HG03439 (cell line): ENCODE measurements around the gene FYN.

Experiments used
- ATAC-seq: cut with Tn5 transposase; IDR thresholded peaks from one replicate; pipeline ENCODE4 v1.9.1; 2021; ENCODE audit warnings: mild to moderate bottlenecking, moderate library complexity; ENCODE audit not compliant: unreplicated experiment

Gene FYN

DNA sequence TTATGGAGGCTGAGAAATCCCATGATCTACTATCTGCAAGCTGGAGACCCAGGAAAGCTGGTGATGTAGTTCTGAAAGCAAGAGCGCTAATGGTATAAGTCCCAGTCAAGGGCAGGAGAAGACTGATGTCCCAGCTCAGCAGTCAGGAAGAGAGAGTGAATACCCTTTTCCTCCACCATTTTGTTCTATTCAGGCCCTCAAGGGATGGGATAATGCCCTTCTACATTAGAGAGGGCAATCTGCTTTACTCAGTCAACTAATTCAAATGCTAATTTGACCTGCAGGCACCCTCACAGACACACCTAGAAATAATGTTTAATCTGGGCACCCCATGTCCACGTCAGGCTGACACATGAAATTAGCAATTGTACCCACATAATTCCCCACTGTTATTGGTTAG, 10.8 kb upstream of the FYN start:
- no peak for ATAC-seq

DNA sequence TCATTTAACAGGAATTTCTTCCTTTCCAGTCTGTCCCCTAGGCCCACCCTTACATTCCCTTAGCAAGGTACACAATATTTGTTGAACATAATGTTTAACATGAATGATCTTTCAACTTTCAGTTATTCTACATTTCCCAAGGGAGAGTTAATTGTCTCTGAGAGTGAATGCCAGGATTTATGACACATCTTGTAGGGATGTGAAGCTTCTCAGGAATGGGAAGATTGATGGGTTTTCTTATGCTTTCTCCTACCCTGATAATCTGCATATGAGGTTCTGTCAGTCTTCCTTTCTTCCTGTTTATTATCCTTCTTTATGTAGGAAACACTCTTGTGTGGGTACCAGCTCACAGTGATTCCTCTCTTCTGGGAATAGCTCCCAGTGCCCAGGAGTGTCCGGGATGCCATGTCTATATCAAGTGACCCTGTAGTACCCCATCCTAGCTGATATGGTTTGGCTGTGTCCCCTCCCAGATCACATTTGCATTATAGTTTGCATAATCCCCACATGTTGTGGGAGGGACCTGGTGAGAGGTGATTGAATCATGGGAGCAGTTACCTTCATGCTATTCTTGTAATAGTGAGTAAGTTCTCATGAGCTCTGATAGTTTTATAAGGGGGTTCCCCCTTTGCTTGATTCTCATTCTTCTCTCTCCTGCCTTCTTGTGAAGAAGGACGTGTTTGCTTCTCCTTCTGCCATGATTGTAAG, 7.1 kb upstream of the FYN start:
- no peak for ATAC-seq

DNA sequence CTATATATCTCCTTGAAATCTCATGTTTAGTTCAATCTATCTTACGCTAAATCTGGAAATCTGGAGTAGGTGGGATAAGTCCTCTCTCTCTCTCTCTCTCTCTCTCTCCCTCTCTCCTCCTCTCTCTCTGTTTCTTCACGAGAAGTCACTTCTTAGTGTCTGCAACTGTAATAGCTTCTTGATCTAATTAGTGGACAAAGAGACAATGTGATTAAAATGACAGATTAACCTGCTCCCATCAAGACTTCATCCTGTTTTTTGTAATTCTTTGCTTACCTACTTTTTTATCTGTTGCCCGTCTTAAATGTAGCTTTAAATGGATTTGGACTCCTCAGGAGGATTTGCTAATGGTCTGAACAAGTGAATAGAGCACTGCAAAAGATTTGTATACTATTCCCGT, 2.5 kb upstream of the FYN start:
- no peak for ATAC-seq

DNA sequence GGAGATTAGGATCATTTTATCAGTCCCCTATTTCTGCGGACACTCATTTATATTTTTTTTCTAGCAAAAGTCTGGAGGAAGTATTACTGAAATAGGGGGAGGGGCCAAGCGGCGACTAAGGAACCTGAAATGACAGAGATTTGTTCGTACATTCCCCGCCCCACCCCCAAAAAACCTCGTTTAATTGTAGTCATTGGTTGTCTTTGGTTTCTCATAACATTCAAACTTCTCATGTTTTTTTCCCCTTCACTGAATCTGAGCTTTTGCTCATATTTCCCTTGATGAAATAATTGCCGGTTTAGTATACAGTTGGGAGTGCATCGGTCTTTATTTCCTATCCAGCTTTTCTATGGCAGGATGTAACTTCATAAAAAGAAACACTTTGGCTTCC, 768 bp upstream of the FYN start:
- no peak for ATAC-seq

DNA sequence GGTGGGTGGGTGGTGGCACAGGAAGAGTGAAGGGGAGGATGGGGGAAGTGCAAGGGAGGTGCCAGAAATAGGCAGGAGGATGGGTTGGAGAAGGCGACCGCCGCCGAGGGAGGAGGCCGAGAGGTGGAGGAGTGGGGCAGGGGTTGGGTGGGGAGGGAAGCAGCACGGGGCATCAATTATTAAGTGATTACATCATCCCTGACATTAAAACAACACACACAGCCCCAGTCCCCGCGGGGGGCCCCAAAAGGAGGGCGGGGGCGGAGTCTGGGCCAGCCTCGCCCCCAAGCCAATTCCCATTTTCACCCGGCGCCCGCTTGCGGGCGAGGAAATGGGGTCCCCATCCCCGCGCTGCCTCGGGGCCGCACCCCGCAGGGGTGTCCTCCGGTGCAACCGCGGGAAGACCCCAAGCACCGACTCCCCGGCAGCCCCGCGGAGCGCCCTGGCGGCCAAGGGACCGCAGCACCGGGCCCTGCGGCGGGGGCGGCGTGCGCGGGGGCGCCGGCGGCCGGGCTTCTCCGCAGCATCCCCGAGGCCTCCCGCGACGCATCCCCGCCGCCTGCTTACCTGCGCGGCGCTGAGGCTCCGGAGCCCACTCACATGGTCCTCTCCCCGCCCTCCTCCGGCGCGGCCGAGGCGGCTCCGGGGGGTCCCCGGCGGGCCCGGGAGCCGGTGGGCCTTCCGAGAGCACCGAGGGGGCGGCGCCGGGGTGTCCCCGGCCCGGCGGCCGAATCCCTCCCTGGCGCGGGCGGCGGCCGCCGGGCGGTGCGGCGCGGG, 663 bp downstream of the FYN start:
- ATAC-seq: peak; percentile 30

DNA sequence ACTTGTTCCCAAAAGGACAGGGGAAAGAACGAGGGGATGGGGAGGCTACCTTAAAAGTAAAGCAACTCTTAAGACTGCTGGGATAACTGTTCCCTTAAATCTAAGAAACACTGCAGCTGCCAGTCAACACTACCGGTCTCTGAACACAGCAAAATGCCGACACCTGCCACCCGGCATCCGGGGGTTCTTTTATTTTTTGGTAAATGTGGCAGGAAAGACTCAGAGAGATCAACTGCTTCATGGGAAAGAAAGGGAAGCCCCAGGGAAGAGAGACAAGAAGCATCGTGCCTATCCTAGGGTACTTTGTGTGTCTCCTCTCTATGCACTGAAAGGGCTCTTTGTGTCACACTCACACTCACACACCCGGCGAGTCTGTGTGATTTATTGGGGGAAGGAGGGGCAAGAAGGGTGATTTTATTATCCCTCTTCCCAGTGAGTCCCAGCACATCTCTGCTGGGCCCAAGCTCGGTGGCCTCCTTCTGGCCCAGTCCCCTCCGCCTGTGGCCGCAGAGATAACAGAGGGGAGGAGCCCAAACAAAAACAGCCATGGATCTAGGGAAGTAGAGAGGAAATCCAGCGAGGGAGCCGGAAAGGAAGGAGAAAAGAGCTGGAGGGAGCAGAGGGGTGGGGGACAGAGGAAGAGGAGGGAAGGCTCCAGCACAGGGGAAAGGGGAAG, 1.4 kb downstream of the FYN start:
- ATAC-seq: no peak

GRCh38 chr6:111871207-111871606, 2.0 kb downstream of the FYN start:
- no peak for ATAC-seq

GRCh38 chr6:111870742-111871064, 2.5 kb downstream of the FYN start:
- ATAC-seq: no peak

DNA sequence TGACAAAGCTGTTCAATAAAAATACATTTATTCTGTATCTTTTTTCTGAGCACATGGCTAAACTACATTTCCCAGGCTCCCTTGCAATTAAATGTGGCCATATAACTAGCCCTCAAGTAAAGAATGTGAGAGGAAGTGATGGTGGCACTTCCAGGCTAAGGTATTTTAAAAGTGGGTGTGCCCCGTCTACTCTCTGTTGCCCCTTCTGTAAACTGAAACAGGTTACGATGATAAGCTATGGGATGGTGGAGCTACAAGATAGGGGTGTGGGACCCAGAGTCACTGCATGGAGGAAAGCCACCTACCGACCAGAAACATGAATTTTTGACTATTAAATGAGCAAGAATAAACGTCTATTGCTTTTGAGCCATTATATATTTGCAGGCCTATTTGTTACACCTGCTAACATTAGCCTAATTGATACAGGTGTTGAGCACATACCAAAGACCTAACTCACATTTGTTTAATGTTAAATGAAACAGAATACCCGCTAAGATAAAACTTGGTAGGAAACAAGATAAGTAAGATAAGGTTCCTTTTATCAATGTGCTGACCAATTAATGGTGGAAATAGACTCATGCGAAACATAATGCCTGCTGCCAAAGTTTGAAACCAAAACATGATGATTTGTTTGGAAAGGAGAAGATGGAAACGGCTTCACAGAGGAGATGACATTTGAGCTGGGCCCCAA, 3.1 kb downstream of the FYN start:
- ATAC-seq: no peak

DNA sequence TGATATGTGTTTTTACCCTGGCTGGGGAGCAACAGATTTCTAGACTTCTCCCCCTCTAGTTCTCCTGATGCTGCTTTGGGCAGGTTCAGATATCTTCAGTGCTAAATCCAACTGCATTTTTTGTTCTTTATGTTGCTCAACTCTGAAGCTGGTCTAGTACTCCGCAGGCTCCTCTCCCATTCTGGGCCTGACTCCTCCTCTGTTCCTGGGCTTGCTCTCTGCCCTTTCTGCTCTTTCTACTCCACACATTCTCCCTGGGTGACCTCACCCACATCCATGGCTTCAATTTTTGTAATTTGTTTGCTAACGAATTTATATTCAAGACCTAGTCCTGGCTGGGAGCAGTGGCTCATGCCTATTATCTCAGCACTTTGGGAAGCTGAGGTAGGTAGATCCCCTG, 6.4 kb downstream of the FYN start:
- no peak for ATAC-seq

- no peak for ATAC-seq
Observed at GRCh38 chr6:111865909-111866546, 7.2 kb downstream of the FYN start.

DNA sequence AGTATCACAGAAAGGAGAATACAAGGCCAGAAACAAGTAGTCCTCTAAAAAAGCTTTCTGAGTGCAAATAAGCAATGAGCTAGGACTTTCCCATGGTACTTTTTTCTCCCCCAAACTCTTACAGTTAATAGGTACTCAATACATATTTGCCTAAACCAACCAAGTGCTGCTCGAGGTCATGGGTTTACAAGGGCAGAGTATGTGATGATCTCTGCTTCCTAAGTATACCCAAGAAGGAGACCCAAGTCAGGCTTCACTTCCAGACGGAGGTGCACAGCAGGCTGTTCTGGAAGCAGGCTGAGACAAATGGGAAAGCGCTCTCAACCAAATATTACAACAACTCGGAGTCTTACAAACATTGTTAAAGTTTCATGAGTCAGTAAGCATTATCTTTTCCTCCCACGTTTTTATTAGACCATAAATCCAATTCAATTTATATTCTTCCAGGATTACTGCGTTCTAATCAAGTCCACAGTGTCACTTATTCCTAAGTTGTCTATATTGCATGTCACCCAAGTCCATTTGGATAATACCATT, 8.1 kb downstream of the FYN start:
- no peak for ATAC-seq

- no peak for ATAC-seq
Observed at GRCh38 chr6:111864138-111865048, 8.9 kb downstream of the FYN start.

DNA sequence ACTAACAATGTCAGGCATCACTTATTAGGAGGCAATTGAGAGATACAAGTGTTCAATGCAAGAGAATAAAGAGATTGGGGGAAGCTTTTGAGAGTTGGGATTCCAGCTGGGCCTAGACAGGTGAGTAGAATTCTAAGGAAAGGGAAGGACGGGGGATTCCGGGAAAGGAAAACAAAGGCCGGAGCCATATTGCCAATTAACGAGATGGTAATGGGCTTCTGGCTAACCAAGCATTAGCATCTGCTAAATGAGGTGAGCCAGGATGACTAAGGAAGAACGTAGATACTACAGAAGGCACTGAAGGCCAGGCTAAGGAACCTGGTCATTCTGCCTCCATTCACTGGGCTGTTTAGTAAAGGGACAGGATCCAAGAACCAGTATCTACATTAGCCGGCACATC, 10.5 kb downstream of the FYN start:
- no peak for ATAC-seq

- no peak for ATAC-seq
Observed at GRCh38 chr6:111862314-111862713, 10.9 kb downstream of the FYN start.

GRCh38 chr6:111861431-111861885, 11.8 kb downstream of the FYN start:
- ATAC-seq: no peak

- ATAC-seq: no peak
Observed at GRCh38 chr6:111858347-111858746, 14.9 kb downstream of the FYN start.

DNA sequence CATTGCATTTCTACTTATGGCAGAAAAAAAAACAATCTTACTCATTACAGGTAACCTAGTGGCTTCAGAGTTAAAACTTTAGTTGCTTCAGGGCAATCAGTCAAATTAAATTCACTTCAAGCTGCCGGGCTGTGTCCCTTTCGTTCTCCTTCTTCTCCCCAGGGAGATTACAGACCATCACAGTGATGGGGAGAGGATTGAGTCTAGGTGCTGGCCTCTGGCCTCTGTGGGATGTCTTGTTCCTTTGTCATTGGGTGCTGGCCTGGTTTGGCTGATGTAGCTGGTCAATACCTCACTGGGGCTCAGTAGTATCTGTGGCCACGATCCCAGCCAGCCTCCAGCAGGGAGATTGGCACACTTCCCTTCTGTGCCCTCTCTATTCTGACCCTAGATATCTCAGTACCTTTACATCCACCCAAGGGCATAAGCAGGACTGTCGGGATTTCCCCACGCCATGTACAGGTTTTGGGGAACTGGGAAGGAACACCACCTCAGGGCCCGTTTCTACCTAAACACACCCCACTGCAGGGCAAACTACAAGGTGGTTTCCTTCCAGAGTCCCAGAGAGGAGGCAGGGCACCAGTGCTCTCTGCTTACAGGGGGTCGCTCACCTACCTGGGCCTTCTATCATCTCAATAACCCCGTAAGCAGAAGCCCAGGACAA, 15.4 kb downstream of the FYN start:
- no peak for ATAC-seq

- no peak for ATAC-seq
Observed at GRCh38 chr6:111855753-111856152, 17.5 kb downstream of the FYN start.
